ENCODE measurements around the gene FCMR.

Gene FCMR

DNA sequence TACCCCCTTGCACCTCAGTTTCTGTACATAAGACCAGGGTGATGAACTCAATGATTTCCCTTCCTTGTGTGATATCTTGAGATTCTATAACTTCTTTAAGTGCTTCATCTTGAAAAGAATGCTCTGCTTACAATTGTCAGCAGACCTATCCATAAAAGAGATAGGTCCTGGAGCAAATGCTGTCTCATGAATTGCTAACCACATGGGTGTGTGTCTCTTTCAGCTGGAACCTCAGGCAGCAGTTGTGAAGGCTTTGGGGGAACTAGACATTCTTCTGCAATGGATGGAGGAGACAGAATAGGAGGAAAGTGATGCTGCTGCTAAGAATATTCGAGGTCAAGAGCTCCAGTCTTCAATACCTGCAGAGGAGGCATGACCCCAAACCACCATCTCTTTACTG lies 53.5 kb downstream of the FCMR start:
- Histone ChIP-seq H3K27ac (no peak overlapping the region), H3K4me3 (ENCODE audit: low read depth in 1 of 2, low read length in 1 of 2) (no peak overlapping the region), H3K9me3 (no peaks in the 10 kb centered on the region), H3K4me1 (ENCODE audit: control insufficient read depth in 1 of 2, insufficient read depth in 1 of 2, low read depth in 1 of 2, low read length in 1 of 2) (no peaks in the 10 kb centered on the region), H3K27me3 (peaks cover 37% of the 10 kb centered on the region), H3K36me3 (no peaks in the 10 kb centered on the region)
- TF ChIP-seq, protein P1, sequence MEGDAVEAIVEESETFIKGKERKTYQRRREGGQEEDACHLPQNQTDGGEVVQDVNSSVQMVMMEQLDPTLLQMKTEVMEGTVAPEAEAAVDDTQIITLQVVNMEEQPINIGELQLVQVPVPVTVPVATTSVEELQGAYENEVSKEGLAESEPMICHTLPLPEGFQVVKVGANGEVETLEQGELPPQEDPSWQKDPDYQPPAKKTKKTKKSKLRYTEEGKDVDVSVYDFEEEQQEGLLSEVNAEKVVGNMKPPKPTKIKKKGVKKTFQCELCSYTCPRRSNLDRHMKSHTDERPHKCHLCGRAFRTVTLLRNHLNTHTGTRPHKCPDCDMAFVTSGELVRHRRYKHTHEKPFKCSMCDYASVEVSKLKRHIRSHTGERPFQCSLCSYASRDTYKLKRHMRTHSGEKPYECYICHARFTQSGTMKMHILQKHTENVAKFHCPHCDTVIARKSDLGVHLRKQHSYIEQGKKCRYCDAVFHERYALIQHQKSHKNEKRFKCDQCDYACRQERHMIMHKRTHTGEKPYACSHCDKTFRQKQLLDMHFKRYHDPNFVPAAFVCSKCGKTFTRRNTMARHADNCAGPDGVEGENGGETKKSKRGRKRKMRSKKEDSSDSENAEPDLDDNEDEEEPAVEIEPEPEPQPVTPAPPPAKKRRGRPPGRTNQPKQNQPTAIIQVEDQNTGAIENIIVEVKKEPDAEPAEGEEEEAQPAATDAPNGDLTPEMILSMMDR (IDR thresholded peaks at IDR 0.05) = no peak

DNA sequence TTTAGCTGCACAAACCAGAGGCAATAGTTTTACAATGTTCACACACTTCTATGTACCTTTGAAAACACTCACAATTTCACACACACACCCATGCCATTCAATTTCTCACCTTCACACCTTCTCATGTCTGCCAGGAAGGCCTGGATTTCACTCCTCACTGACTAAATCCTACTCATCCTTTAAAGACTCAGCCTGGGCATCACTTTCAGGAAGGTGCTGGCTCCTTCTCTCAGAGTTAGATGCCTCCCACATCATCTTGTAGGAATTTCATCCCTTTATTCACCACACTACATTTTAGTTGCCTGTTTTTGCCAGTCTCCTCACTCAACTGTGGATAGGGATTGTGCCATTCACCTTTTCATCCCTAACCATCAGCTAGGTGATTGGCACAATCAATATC lies 54.0 kb downstream of the FCMR start:
- no peaks in the 10 kb centered on the region for H3K9me3 ChIP-seq
- TF ChIP-seq, protein P1 (IDR thresholded peaks at IDR 0.05) = no peak
- H3K27me3 ChIP-seq = peaks cover 42% of the 10 kb centered on the region
- no peak overlapping the region for H3K4me3 ChIP-seq (ENCODE audit: low read depth in 1 of 2, low read length in 1 of 2)
- H3K27ac ChIP-seq = no peak overlapping the region
- no peaks in the 10 kb centered on the region for H3K4me1 ChIP-seq (ENCODE audit: control insufficient read depth in 1 of 2, insufficient read depth in 1 of 2, low read depth in 1 of 2, low read length in 1 of 2)
- H3K36me3 ChIP-seq = no peaks in the 10 kb centered on the region

DNA sequence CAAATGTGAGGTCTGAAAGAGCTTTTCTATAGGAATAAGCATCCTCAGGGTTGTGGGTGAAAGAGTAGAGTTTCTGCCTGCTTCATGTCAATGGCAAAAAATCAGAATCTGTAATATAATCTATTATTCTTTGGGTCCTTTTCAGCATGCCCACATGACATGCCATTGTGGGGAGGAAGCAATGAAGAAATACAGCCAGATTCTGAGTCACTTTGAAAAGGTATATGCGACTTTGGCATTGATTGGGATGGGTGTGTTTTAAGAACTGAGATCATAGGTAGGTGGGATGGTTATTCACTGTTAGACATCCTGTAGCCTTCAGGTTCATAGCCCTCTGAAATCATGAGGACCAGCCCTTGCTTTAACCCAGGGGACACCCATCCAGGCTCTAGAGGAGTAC lies 54.5 kb downstream of the FCMR start:
- no peak overlapping the region for H3K27ac ChIP-seq
- H3K9me3 ChIP-seq = no peaks in the 10 kb centered on the region
- no peaks in the 10 kb centered on the region for H3K4me1 ChIP-seq (ENCODE audit: control insufficient read depth in 1 of 2, insufficient read depth in 1 of 2, low read depth in 1 of 2, low read length in 1 of 2)
- H3K4me3 ChIP-seq (ENCODE audit: low read depth in 1 of 2, low read length in 1 of 2) = no peak overlapping the region
- peaks cover 45% of the 10 kb centered on the region for H3K27me3 ChIP-seq
- H3K36me3 ChIP-seq = no peaks in the 10 kb centered on the region
- TF ChIP-seq, protein P1 (IDR thresholded peaks at IDR 0.05) = no peak

DNA sequence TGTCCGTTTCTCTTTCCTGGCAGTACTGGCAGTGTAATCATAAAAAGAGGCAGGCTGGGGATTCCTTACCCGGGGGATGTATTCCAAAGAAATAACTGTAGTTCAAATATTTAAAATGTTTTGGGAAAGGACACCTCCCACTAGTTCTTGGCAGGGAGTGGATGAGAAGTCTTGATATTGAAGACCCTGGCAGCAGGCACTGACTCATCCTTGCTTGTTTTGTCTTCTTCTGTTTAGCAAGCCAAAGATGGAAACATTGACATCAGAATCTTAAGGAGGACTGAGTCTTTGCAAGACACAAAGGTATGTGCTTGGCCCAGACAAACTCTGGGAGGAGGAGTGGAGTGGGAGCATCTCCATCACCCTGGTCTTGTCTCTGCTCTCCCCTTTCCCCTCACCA lies 55.7 kb downstream of the FCMR start:
- peaks cover 51% of the 10 kb centered on the region for H3K27me3 ChIP-seq
- H3K36me3 ChIP-seq = no peaks in the 10 kb centered on the region
- TF ChIP-seq, protein P1 (IDR thresholded peaks at IDR 0.05) = no peak
- no peaks in the 10 kb centered on the region for H3K9me3 ChIP-seq
- H3K4me1 ChIP-seq (ENCODE audit: control insufficient read depth in 1 of 2, insufficient read depth in 1 of 2, low read depth in 1 of 2, low read length in 1 of 2) = no peaks in the 10 kb centered on the region
- no peak overlapping the region for H3K4me3 ChIP-seq (ENCODE audit: low read depth in 1 of 2, low read length in 1 of 2)
- H3K27ac ChIP-seq = no peak overlapping the region

DNA sequence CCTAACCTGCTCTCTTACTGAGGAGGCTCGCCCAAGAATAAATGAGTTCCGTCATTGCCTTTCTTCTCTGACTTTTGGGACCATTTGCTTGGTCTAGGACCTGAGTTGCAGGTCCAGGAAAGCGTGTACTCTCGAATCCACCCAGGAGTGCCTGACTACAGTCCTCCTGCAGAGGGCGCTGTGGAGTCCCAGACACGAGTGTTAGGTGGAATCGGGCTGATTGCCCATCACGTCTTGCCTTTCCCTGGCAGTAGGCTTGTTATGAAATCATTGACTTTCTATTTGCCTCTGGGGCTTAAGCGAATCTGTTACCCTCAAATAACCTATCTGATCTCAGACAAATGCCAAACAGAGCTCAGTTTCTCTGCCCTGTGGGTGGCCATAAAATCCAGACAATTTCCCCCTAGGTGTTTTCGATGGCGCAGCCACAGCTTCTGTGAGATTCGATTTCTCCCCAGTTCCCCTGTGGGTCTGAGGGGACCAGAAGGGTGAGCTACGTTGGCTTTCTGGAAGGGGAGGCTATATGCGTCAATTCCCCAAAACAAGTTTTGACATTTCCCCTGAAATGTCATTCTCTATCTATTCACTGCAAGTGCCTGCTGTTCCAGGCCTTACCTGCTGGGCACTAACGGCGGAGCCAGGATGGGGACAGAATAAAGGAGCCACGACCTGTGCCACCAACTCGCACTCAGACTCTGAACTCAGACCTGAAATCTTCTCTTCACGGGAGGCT lies 56.6 kb downstream of the FCMR start, which contains the start of gene IL20:
Gene IL20 (plus strand): TSS at position 685 of the 733 bp plus-strand sequence. CDS start 230 bp downstream, outside the sequence.
- Histone ChIP-seq H3K9me3 (no peaks in the 10 kb centered on the region), H3K27me3 (peaks cover 57% of the 10 kb centered on the region), H3K27ac (no peak within 1 kb of the TSS), H3K36me3 (no peaks in the 10 kb centered on the region), H3K4me3 (ENCODE audit: low read depth in 1 of 2, low read length in 1 of 2) (no peak within 1 kb of the TSS), H3K4me1 (ENCODE audit: control insufficient read depth in 1 of 2, insufficient read depth in 1 of 2, low read depth in 1 of 2, low read length in 1 of 2) (no peaks in the 10 kb centered on the region)
- TF ChIP-seq, protein P1 (IDR thresholded peaks at IDR 0.05) = peak; percentile 75

Data from neutrophil (primary cell).